ENCODE results near the gene RGPD4. TPM values are rescaled to one million over a fixed set of nuclear protein-coding genes. Genes with fewer than 3 reads are reported as not detected.
"Not testable (repeated sequence)": the region's sequence is repeated elsewhere in the genome, so short reads cannot be mapped to it uniquely, and the experiment has no call there.

The RGPD4 gene
- total RNA-seq, 2 experiments from 2014 or later = not detected

- BruUV-seq (replicated peaks); POLR2A ChIA-PET: not testable (repeated sequence)
Observed at GRCh38 chr2:107916121-107916520, 89.4 kb downstream of the RGPD4 start.

GRCh38 chr2:107916696-107917370 lies 90.1 kb downstream of the RGPD4 start:
- BruUV-seq (replicated peaks); H3K9me2 ChIP-seq (ENCODE audit: insufficient read depth, low read length); H3K4me2 ChIP-seq (ENCODE audit: low read length); intact Hi-C loops (cut with micrococcal nuclease; ENCODE audit: unreplicated experiment); H4K20me1 ChIP-seq (ENCODE audit: insufficient read depth, low read length); POLR2A ChIA-PET; DNase-seq (ENCODE audit: low spot score); H3K36me3 ChIP-seq (ENCODE audit: insufficient read depth, low read length); H3K79me2 ChIP-seq (ENCODE audit: insufficient read depth, low read depth, low read length); H3K4me1 ChIP-seq (ENCODE audit: insufficient read depth, low read length, poor library complexity, severe bottlenecking); H3K4me3 ChIP-seq (ENCODE audit: low read depth, low read length, poor library complexity, severe bottlenecking); H3K9me3 ChIP-seq (ENCODE audit: low read length); CTCF ChIA-PET (ENCODE audit: unreplicated experiment); H2AFZ ChIP-seq (ENCODE audit: low read length); H3K27ac ChIP-seq (ENCODE audit: low read depth, low read length, poor library complexity, severe bottlenecking): not testable (repeated sequence)

More at GRCh38 chr2:107916121-107916520, 89.4 kb downstream of the RGPD4 start:
- DNase-seq (ENCODE audit: low spot score); H3K4me1 ChIP-seq (ENCODE audit: insufficient read depth, low read length, poor library complexity, severe bottlenecking); H3K4me3 ChIP-seq (ENCODE audit: low read depth, low read length, poor library complexity, severe bottlenecking); H3K4me2 ChIP-seq (ENCODE audit: low read length); H3K79me2 ChIP-seq (ENCODE audit: insufficient read depth, low read depth, low read length); H4K20me1 ChIP-seq (ENCODE audit: insufficient read depth, low read length); intact Hi-C loops (cut with micrococcal nuclease; ENCODE audit: unreplicated experiment); H3K9me3 ChIP-seq (ENCODE audit: low read length); CTCF ChIA-PET (ENCODE audit: unreplicated experiment); H2AFZ ChIP-seq (ENCODE audit: low read length); H3K9me2 ChIP-seq (ENCODE audit: insufficient read depth, low read length); H3K27ac ChIP-seq (ENCODE audit: low read depth, low read length, poor library complexity, severe bottlenecking); H3K36me3 ChIP-seq (ENCODE audit: insufficient read depth, low read length): not testable (repeated sequence)

GRCh38 chr2:107927034-107927534 lies 100.4 kb downstream of the RGPD4 start:
- no peak overlapping the region for H3K4me2 ChIP-seq (ENCODE audit: low read length)
- intact Hi-C loops (cut with micrococcal nuclease; ENCODE audit: unreplicated experiment) = no loop called here
- BruUV-seq (replicated peaks) = no TSS peak
- H3K4me3 ChIP-seq (ENCODE audit: low read depth, low read length, poor library complexity, severe bottlenecking) = no peak overlapping the region
- no peaks in the 10 kb centered on the region for H3K4me1 ChIP-seq (ENCODE audit: insufficient read depth, low read length, poor library complexity, severe bottlenecking)
- ChIA-PET CTCF (ENCODE audit: unreplicated experiment) (no interaction called here), POLR2A (no interaction called here)
- H3K27ac ChIP-seq (ENCODE audit: low read depth, low read length, poor library complexity, severe bottlenecking) = no peak overlapping the region
- H3K9me2 ChIP-seq (ENCODE audit: insufficient read depth, low read length) = no peaks in the 10 kb centered on the region
- H3K36me3 ChIP-seq (ENCODE audit: insufficient read depth, low read length) = no peaks in the 10 kb centered on the region
- H2AFZ ChIP-seq (ENCODE audit: low read length) = no peak overlapping the region
- no peaks in the 10 kb centered on the region for H3K79me2 ChIP-seq (ENCODE audit: insufficient read depth, low read depth, low read length)
- no peaks in the 10 kb centered on the region for H4K20me1 ChIP-seq (ENCODE audit: insufficient read depth, low read length)
- H3K9me3 ChIP-seq (ENCODE audit: low read length) = no peaks in the 10 kb centered on the region
- DNase-seq (ENCODE audit: low spot score) = no peak
- no peak for TF ChIP-seq EZH2phosphoT487 (IDR thresholded peaks at IDR 0.05; ENCODE audit: borderline replicate concordance, low read depth, low read length)
- TF ChIP-seq, protein P1, sequence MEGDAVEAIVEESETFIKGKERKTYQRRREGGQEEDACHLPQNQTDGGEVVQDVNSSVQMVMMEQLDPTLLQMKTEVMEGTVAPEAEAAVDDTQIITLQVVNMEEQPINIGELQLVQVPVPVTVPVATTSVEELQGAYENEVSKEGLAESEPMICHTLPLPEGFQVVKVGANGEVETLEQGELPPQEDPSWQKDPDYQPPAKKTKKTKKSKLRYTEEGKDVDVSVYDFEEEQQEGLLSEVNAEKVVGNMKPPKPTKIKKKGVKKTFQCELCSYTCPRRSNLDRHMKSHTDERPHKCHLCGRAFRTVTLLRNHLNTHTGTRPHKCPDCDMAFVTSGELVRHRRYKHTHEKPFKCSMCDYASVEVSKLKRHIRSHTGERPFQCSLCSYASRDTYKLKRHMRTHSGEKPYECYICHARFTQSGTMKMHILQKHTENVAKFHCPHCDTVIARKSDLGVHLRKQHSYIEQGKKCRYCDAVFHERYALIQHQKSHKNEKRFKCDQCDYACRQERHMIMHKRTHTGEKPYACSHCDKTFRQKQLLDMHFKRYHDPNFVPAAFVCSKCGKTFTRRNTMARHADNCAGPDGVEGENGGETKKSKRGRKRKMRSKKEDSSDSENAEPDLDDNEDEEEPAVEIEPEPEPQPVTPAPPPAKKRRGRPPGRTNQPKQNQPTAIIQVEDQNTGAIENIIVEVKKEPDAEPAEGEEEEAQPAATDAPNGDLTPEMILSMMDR (conservative IDR thresholded peaks at IDR 0.05; ENCODE audit: low read length) = no peak

GRCh38 chr2:107931412-107931811 lies 104.7 kb downstream of the RGPD4 start:
- CTCF ChIA-PET (ENCODE audit: unreplicated experiment) = no interaction called here

More at GRCh38 chr2:107931412-107931811, 104.7 kb downstream of the RGPD4 start:
- TF ChIP-seq EZH2phosphoT487 (IDR thresholded peaks at IDR 0.05; ENCODE audit: borderline replicate concordance, low read depth, low read length) = no peak
- TF ChIP-seq, protein P1 (conservative IDR thresholded peaks at IDR 0.05; ENCODE audit: low read length) = no peak
- no TSS peak for BruUV-seq (replicated peaks)
- H2AFZ ChIP-seq (ENCODE audit: low read length) = no peak overlapping the region
- DNase-seq (ENCODE audit: low spot score) = no peak
- intact Hi-C loops (cut with micrococcal nuclease; ENCODE audit: unreplicated experiment) = no loop called here
- no peaks in the 10 kb centered on the region for H3K79me2 ChIP-seq (ENCODE audit: insufficient read depth, low read depth, low read length)
- no peaks in the 10 kb centered on the region for H3K4me1 ChIP-seq (ENCODE audit: insufficient read depth, low read length, poor library complexity, severe bottlenecking)
- no peaks in the 10 kb centered on the region for H4K20me1 ChIP-seq (ENCODE audit: insufficient read depth, low read length)
- H3K9me2 ChIP-seq (ENCODE audit: insufficient read depth, low read length) = no peaks in the 10 kb centered on the region
- H3K9me3 ChIP-seq (ENCODE audit: low read length) = no peaks in the 10 kb centered on the region
- H3K4me2 ChIP-seq (ENCODE audit: low read length) = no peak overlapping the region
- H3K36me3 ChIP-seq (ENCODE audit: insufficient read depth, low read length) = no peaks in the 10 kb centered on the region
- POLR2A ChIA-PET = no interaction called here
- no peak overlapping the region for H3K4me3 ChIP-seq (ENCODE audit: low read depth, low read length, poor library complexity, severe bottlenecking)
- no peak overlapping the region for H3K27ac ChIP-seq (ENCODE audit: low read depth, low read length, poor library complexity, severe bottlenecking)

All from OCI-LY7 (cell line).